ENCODE data around the gene EPN3.

Gene EPN3

DNA sequence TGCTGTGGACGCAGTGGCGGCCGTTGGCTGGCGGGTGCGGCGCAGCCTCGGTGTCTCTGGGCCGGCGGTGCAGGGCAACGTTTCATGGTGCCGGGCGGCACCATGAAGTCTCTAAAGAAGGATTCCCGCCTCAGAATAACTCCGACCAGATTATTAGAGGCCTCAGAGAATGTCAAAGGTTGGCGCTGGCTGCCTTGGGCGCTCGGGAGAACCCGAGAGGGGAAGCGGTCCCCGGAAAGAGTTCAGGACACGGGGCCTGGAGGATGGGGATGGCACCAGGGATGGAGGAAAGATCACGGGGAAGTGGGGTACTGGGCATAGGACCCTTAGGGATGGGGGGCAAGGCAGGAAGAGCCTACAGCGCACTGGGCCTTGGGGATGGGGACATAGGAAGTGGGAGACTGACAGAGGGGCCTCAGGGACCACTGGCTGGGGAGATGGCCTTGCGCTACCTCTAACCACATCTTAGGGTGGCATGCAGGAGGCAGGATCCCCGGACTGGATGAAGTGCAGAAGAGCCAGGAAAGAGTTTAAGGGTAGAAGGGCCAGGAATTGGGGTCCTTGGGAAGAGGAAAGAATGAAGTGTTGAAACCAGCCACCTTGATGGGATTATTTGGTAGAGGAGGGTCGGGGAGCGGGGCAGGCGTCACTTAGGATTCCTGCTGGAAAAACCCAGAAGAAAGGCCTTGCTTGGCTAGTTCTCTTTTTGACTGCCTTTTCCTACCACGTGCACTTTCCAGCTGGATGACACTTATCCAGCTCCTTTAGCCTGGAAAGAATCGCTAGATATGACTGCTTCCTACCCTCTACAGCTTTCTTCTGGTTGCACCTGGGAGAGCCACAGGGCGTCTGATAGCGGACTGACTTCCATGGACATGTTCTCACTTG, 23.7 kb upstream of the EPN3 start:
- H3K36me3 ChIP-seq (ENCODE audit: control insufficient read depth in 1 of 2, insufficient read depth in 2 of 2, low read depth in 1 of 2, low read length in 2 of 2) = no peaks in the 10 kb centered on the region

DNA sequence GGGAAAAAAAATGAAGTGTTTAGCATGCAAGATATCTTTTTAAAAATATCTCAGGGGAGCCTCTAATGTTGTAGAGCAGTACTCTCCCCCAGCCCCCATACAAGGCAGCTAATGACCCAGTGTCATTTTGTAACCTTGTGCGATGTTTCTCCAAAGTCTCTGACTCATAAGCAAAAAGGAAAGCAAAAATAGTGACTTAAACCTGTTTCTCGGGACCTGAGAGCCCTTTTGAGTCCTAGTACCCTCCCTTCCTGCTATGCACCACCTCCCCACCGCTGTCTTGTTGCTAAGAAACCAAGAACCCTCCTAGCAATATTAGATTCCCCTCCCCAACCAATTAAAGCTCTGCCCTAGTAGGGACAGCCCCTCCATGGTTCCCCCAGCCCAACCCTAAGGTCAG, 21.5 kb upstream of the EPN3 start:
- no peak overlapping the region for H2AFZ ChIP-seq (ENCODE audit: low read depth, low read length)
- H3K9me3 ChIP-seq (ENCODE audit: control insufficient read depth, low read length) = no peaks in the 10 kb centered on the region
- no peak overlapping the region for H4K8ac ChIP-seq (ENCODE audit: low read length)
- H3K4me1 ChIP-seq (ENCODE audit: control insufficient read depth, insufficient read depth, low read depth, low read length) = peaks cover 27% of the 10 kb centered on the region
- DNase-seq = peak; percentile 82
- H3K9ac ChIP-seq (ENCODE audit: low read length) = peak overlapping the region; percentile 22
- no peak overlapping the region for H2AK5ac ChIP-seq (ENCODE audit: low read length, severe bottlenecking)
- H3K18ac ChIP-seq (ENCODE audit: low read depth in 1 of 2, low read length in 2 of 2) = no peak overlapping the region
- H3K4me2 ChIP-seq (ENCODE audit: low read length, poor library complexity, severe bottlenecking) = no peak overlapping the region
- no peaks in the 10 kb centered on the region for H3K36me3 ChIP-seq (ENCODE audit: control insufficient read depth in 1 of 2, insufficient read depth in 2 of 2, low read depth in 1 of 2, low read length in 2 of 2)
- H3K27me3 ChIP-seq (ENCODE audit: control insufficient read depth in 1 of 2, insufficient read depth in 1 of 2, low read length in 2 of 2) = peaks cover 0 to 4% of the 10 kb centered on the region in 2 experiments
- H3K4me3 ChIP-seq (ENCODE audit: insufficient read depth in 1 of 2, low read depth in 1 of 2, low read length in 2 of 2) = peak overlapping the region in 1 of 2 experiments; percentile 38
- H2BK120ac ChIP-seq (ENCODE audit: low read depth, low read length) = peak overlapping the region; percentile 27
- no peak overlapping the region for H2BK5ac ChIP-seq (ENCODE audit: low read depth, low read length, poor library complexity, severe bottlenecking)
- H3K27ac ChIP-seq (ENCODE audit: low read length, poor library complexity, severe bottlenecking) = no peak overlapping the region
- no peak overlapping the region for H3K23ac ChIP-seq (ENCODE audit: low read length in 2 of 2)
- H3K14ac ChIP-seq (ENCODE audit: low read length in 2 of 2) = no peak overlapping the region
- H3K79me1 ChIP-seq (replicated peaks; ENCODE audit: low read length, poor library complexity, severe bottlenecking) = no peaks in the 10 kb centered on the region
- H2BK12ac ChIP-seq (ENCODE audit: low read length in 2 of 2) = no peak overlapping the region
- 38% methylated on average over 3 of the region's 3 CpGs for WGBS
- H2BK15ac ChIP-seq (ENCODE audit: low read depth, poor library complexity, severe bottlenecking) = no peak overlapping the region
- no peak overlapping the region for H4K91ac ChIP-seq (ENCODE audit: low read length)
- H3K4ac ChIP-seq (ENCODE audit: low read depth in 1 of 2, low read length in 2 of 2) = no peak overlapping the region

More for the DNA sequence above, 23.7 kb upstream of the EPN3 start:
- WGBS = 36% methylated on average over 31 of the region's 32 CpGs
- no peaks in the 10 kb centered on the region for H3K79me1 ChIP-seq (replicated peaks; ENCODE audit: low read length, poor library complexity, severe bottlenecking)
- peak overlapping the region; percentile 84 for H3K4me2 ChIP-seq (ENCODE audit: low read length, poor library complexity, severe bottlenecking)
- H3K9me3 ChIP-seq (ENCODE audit: control insufficient read depth, low read length) = no peaks in the 10 kb centered on the region
- peaks cover 27% of the 10 kb centered on the region for H3K4me1 ChIP-seq (ENCODE audit: control insufficient read depth, insufficient read depth, low read depth, low read length)
- peak overlapping the region; percentile 95 for H4K8ac ChIP-seq (ENCODE audit: low read length)
- H2BK15ac ChIP-seq (ENCODE audit: low read depth, poor library complexity, severe bottlenecking) = peak overlapping the region; percentile 81
- peak overlapping the region in 1 of 2 experiments; percentile 87 for H2BK12ac ChIP-seq (ENCODE audit: low read length in 2 of 2)
- H2BK120ac ChIP-seq (ENCODE audit: low read depth, low read length) = no peak overlapping the region
- peak overlapping the region; percentile 62 to 84 for H3K4me3 ChIP-seq (ENCODE audit: insufficient read depth in 1 of 2, low read depth in 1 of 2, low read length in 2 of 2)
- H3K14ac ChIP-seq (ENCODE audit: low read length in 2 of 2) = peak overlapping the region in 1 of 2 experiments; percentile 51
- no peak overlapping the region for H2BK5ac ChIP-seq (ENCODE audit: low read depth, low read length, poor library complexity, severe bottlenecking)
- DNase-seq = no peak
- H4K91ac ChIP-seq (ENCODE audit: low read length) = peak overlapping the region; percentile 85
- H2AFZ ChIP-seq (ENCODE audit: low read depth, low read length) = peak overlapping the region; percentile 83
- H3K23ac ChIP-seq (ENCODE audit: low read length in 2 of 2) = no peak overlapping the region
- H3K9ac ChIP-seq (ENCODE audit: low read length) = peak overlapping the region; percentile 89
- peak overlapping the region; percentile 45 to 86 for H3K18ac ChIP-seq (ENCODE audit: low read depth in 1 of 2, low read length in 2 of 2)
- H3K27me3 ChIP-seq (ENCODE audit: control insufficient read depth in 1 of 2, insufficient read depth in 1 of 2, low read length in 2 of 2) = peaks cover 0 to 4% of the 10 kb centered on the region in 2 experiments
- peak overlapping the region in 1 of 2 experiments; percentile 17 for H3K4ac ChIP-seq (ENCODE audit: low read depth in 1 of 2, low read length in 2 of 2)
- no peak overlapping the region for H3K27ac ChIP-seq (ENCODE audit: low read length, poor library complexity, severe bottlenecking)
- H2AK5ac ChIP-seq (ENCODE audit: low read length, severe bottlenecking) = peak overlapping the region; percentile 70

DNA sequence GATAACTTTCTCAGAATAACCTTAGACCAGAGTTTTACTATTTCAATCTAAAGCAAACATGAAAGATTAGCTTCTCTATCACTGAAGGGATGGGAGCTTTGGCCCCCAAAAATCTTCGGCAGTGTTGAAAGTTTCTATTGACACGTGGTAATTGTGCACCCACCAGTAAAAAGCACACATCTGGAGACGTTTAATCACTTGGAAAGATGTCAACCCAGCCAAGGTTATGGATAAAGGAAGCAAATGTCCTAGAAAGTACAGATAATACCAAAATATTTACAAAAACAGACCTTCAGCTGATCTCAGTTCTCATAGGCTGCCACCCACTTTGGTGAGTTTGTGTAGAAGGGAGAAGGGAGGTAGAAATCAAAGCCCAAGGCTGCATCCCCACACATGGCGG, 19.0 kb upstream of the EPN3 start:
- no peak overlapping the region for H3K14ac ChIP-seq (ENCODE audit: low read length in 2 of 2)
- no peak overlapping the region for H2BK5ac ChIP-seq (ENCODE audit: low read depth, low read length, poor library complexity, severe bottlenecking)
- no peak overlapping the region for H4K8ac ChIP-seq (ENCODE audit: low read length)
- no peak overlapping the region for H2AK5ac ChIP-seq (ENCODE audit: low read length, severe bottlenecking)
- no peaks in the 10 kb centered on the region for H3K79me1 ChIP-seq (replicated peaks; ENCODE audit: low read length, poor library complexity, severe bottlenecking)
- H4K91ac ChIP-seq (ENCODE audit: low read length) = no peak overlapping the region
- H2AFZ ChIP-seq (ENCODE audit: low read depth, low read length) = no peak overlapping the region
- H3K4ac ChIP-seq (ENCODE audit: low read depth in 1 of 2, low read length in 2 of 2) = no peak overlapping the region
- no peak overlapping the region for H2BK12ac ChIP-seq (ENCODE audit: low read length in 2 of 2)
- H2BK120ac ChIP-seq (ENCODE audit: low read depth, low read length) = no peak overlapping the region
- no peak overlapping the region for H2BK15ac ChIP-seq (ENCODE audit: low read depth, poor library complexity, severe bottlenecking)
- no peak overlapping the region for H3K27ac ChIP-seq (ENCODE audit: low read length, poor library complexity, severe bottlenecking)
- H3K9ac ChIP-seq (ENCODE audit: low read length) = no peak overlapping the region
- H3K18ac ChIP-seq (ENCODE audit: low read depth in 1 of 2, low read length in 2 of 2) = peak overlapping the region in 1 of 2 experiments; percentile 7
- no peaks in the 10 kb centered on the region for H3K9me3 ChIP-seq (ENCODE audit: control insufficient read depth, low read length)
- no peaks in the 10 kb centered on the region for H3K36me3 ChIP-seq (ENCODE audit: control insufficient read depth in 1 of 2, insufficient read depth in 2 of 2, low read depth in 1 of 2, low read length in 2 of 2)
- H3K4me2 ChIP-seq (ENCODE audit: low read length, poor library complexity, severe bottlenecking) = no peak overlapping the region
- H3K4me1 ChIP-seq (ENCODE audit: control insufficient read depth, insufficient read depth, low read depth, low read length) = peaks cover 21% of the 10 kb centered on the region
- no peak overlapping the region for H3K4me3 ChIP-seq (ENCODE audit: insufficient read depth in 1 of 2, low read depth in 1 of 2, low read length in 2 of 2)
- no peaks in the 10 kb centered on the region for H3K27me3 ChIP-seq (ENCODE audit: control insufficient read depth in 1 of 2, insufficient read depth in 1 of 2, low read length in 2 of 2)
- whole genome bisulfite sequencing = 82% methylated on average over 2 of the region's 4 CpGs
- no peak for DNase-seq
- no peak overlapping the region for H3K23ac ChIP-seq (ENCODE audit: low read length in 2 of 2)

DNA sequence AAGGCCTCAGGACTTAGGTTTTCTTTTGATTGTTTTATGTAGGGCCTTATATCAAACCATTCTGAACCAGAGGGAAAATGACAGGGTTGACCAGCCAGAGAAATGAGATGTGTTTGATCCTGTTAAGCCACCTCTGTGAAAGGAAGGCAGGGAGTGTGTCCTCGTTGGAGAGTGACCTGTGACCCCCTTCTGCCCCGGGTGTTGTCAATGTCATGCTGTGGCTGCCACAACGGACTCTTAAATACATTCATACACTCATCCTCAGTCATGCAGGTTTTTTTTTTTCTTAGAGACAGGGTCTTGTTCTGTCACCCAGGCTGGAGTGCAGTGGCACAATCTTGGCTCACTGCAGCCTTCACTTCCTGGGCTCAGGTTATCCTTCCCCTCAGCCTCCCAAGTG, 18.1 kb upstream of the EPN3 start:
- Histone ChIP-seq H2AFZ (ENCODE audit: low read depth, low read length) (no peak overlapping the region), H3K4me3 (ENCODE audit: insufficient read depth in 1 of 2, low read depth in 1 of 2, low read length in 2 of 2) (no peak overlapping the region), H3K4ac (ENCODE audit: low read depth in 1 of 2, low read length in 2 of 2) (no peak overlapping the region), H3K36me3 (ENCODE audit: control insufficient read depth in 1 of 2, insufficient read depth in 2 of 2, low read depth in 1 of 2, low read length in 2 of 2) (no peaks in the 10 kb centered on the region), H3K9me3 (ENCODE audit: control insufficient read depth, low read length) (no peaks in the 10 kb centered on the region), H3K4me2 (ENCODE audit: low read length, poor library complexity, severe bottlenecking) (no peak overlapping the region), H3K23ac (ENCODE audit: low read length in 2 of 2) (no peak overlapping the region), H2BK15ac (ENCODE audit: low read depth, poor library complexity, severe bottlenecking) (no peak overlapping the region), H3K9ac (ENCODE audit: low read length) (no peak overlapping the region), H3K4me1 (ENCODE audit: control insufficient read depth, insufficient read depth, low read depth, low read length) (peaks cover 17% of the 10 kb centered on the region), H4K91ac (ENCODE audit: low read length) (no peak overlapping the region), H2BK5ac (ENCODE audit: low read depth, low read length, poor library complexity, severe bottlenecking) (no peak overlapping the region), H3K27me3 (ENCODE audit: control insufficient read depth in 1 of 2, insufficient read depth in 1 of 2, low read length in 2 of 2) (no peaks in the 10 kb centered on the region), H2BK120ac (ENCODE audit: low read depth, low read length) (no peak overlapping the region), H3K18ac (ENCODE audit: low read depth in 1 of 2, low read length in 2 of 2) (no peak overlapping the region), H3K14ac (ENCODE audit: low read length in 2 of 2) (no peak overlapping the region), H2BK12ac (ENCODE audit: low read length in 2 of 2) (no peak overlapping the region), H3K27ac (ENCODE audit: low read length, poor library complexity, severe bottlenecking) (peak overlapping the region; percentile 83), H3K79me1 (replicated peaks; ENCODE audit: low read length, poor library complexity, severe bottlenecking) (no peaks in the 10 kb centered on the region), H4K8ac (ENCODE audit: low read length) (no peak overlapping the region), H2AK5ac (ENCODE audit: low read length, severe bottlenecking) (peak overlapping the region; percentile 28)
- 56% methylated on average over 3 of the region's 3 CpGs for WGBS
- DNase-seq = no peak

All from mesenchymal stem cell (in vitro differentiated cells and primary cell).